HG03196 (cell line): ENCODE results near the gene SLC8A2.
"Not testable (repeated sequence)": the region's sequence is repeated elsewhere in the genome, so short reads cannot be mapped to it uniquely, and the experiment has no call there.

Experiments used
- ATAC-seq: cut with Tn5 transposase; IDR thresholded peaks from one replicate; pipeline ENCODE4 v1.9.1; 2021; ENCODE audit not compliant: unreplicated experiment

Gene SLC8A2

GRCh38 chr19:47383890-47384289, 87.8 kb downstream of the SLC8A2 start:
- not testable (repeated sequence) for ATAC-seq

- no peak for ATAC-seq
These were observed 89.9 kb downstream of the SLC8A2 start for GRCh38 chr19:47381653-47382279.

- ATAC-seq = no peak
These were observed 90.6 kb downstream of the SLC8A2 start for GRCh38 chr19:47381121-47381520.

GRCh38 chr19:47380559-47380958, 91.1 kb downstream of the SLC8A2 start:
- ATAC-seq = no peak

GRCh38 chr19:47379381-47379938, 92.2 kb downstream of the SLC8A2 start:
- no peak for ATAC-seq

- ATAC-seq = no peak
These were observed 93.4 kb downstream of the SLC8A2 start for GRCh38 chr19:47378246-47378645.
